SJCRH30 (cell line): Measurements from ENCODE around the gene PDZD7. TPM values are rescaled to one million over a fixed set of nuclear protein-coding genes. Genes with fewer than 3 reads are reported as not detected.

Source experiments
- DNase-seq, 2 experiments: peaks; one replicate each; pipeline ENCODE4 v3.0.0-alpha.2; 2015 to 2020
- H3K27ac ChIP-seq: fragments of 250-450 bp; sonication (Bioruptor Pico); 2 replicates; pipeline ENCODE4 v1.5.1; 2020; ENCODE audit warnings: mild to moderate bottlenecking, moderate library complexity
- H3K27me3 ChIP-seq: fragments of 250-450 bp; sonication (Bioruptor Pico); 2 replicates; pipeline ENCODE4 v1.5.1; 2020; ENCODE audit warnings: mild to moderate bottlenecking, moderate library complexity
- H3K36me3 ChIP-seq: fragments of 250-450 bp; sonication (Bioruptor Pico); 2 replicates; pipeline ENCODE4 v1.5.1; 2020; ENCODE audit warnings: mild to moderate bottlenecking, moderate library complexity
- H3K4me1 ChIP-seq: fragments of 250-450 bp; sonication (Bioruptor Pico); 2 replicates; pipeline ENCODE4 v1.5.1; 2020; ENCODE audit warnings: mild to moderate bottlenecking, moderate library complexity
- H3K4me3 ChIP-seq: fragments of 250-450 bp; sonication (Bioruptor Pico); 2 replicates; pipeline ENCODE4 v1.5.1; 2020; ENCODE audit warnings: mild to moderate bottlenecking, moderate library complexity
- H3K9me3 ChIP-seq: fragments of 250-450 bp; sonication (Bioruptor Pico); replicated peaks from 2 replicates; pipeline ENCODE4 v1.5.1; 2020; ENCODE audit warnings: mild to moderate bottlenecking, moderate library complexity
- total RNA-seq: library from RNA; depleted of rRNA; stranded (reverse); fragments of >200 nt; shearing (Covaris generic); gene quantifications from 2 replicates; pipeline ENCODE4 v1.2.3, GENCODE V29; 2014

PDZD7 gene
- total RNA-seq, 1 experiment from 2014 or later, result 0.89 TPM

DNA sequence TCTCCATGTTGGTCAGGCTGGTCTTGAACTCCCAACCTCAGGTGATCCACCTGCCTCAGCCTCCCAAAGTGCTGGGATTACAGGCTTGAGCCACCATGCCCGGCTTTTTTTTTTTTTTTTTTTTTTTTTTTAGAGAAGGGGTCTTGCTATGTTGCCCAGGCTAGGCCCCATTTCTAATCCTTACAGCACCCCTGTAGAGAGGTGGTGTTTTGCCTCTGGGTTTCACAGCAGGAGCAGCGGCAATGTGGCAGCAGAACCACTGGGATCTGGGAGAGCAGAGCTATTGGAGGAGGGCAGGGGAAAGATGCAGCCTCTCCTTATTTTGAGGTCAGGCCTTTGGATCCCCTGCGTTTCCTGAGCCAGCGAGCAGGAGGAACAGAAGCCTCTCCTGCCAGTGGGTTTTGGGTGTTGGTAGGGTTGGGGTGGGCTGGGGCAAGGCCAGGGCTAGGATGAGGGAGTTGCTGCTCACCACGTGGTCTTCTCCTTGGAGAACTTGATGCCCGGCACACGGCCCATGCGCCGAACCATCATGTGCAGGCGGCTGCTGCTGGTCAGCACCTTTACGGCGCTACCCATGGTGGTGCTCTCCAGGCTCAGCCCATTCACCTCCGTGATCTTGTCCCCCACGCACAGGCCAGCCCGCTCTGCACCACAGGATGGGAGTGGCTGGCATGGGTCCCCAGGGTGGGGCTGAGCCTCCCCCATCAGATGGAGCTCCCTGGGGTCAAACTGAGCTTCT lies 7.8 kb downstream of the PDZD7 start:
- Histone ChIP-seq H3K4me3 (no peak overlapping the region), H3K27me3 (no peaks in the 10 kb centered on the region), H3K9me3 (no peaks in the 10 kb centered on the region), H3K36me3 (no peaks in the 10 kb centered on the region), H3K4me1 (peaks cover 21% of the 10 kb centered on the region), H3K27ac (no peak overlapping the region)
- DNase-seq, result no peak

DNA sequence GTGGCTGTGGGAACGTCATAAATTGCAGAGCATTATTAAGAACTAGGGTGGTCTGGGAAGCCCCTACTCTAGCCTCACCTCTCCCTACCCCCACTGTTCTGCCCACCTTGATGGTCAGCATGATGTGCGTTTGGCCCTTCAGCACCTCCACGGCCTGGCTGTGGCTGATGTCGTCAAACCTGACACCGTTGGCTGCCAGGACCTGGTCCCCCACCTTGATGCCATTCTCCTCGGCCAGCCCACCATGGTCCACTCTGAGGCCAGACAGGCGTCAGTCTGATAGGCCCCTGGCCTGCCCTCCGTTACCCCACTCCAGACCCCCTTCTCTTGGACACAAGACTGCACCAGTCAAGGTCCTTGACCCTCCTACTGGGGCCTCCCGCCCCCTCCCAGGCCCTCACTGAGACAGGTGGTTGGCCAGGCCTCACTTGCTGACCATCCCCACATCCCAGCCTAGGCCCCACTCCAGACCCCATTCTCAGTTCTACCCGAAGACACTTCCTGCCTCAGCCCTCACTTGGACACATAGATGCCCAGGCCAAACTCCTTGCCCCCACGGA lies 9.2 kb downstream of the PDZD7 start:
- H3K27ac ChIP-seq, result no peak overlapping the region
- no peak overlapping the region for H3K4me3 ChIP-seq
- H3K9me3 ChIP-seq, result no peaks in the 10 kb centered on the region
- H3K36me3 ChIP-seq, result no peaks in the 10 kb centered on the region
- no peak for DNase-seq
- H3K27me3 ChIP-seq, result no peaks in the 10 kb centered on the region
- H3K4me1 ChIP-seq, result peaks cover 13% of the 10 kb centered on the region

DNA sequence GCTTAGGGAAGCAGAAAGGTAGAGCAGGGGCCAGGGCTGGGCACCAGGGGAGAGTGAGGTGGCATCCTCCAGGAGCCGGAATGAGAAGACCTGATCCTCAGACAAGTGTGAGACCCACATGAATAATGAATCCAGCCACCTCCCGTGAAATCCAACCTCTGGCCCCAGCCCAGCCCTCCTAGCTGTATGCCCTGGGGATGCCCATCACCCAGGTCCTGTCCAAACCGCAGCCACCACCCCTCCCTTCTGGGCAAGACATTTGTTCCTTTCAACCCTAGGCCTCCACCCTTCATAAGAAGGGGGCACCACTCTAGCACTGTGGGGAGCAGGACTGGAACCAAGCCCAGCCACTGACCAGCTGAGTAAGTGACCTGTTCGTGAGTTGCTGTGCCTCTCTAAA lies 9.7 kb downstream of the PDZD7 start:
- Histone ChIP-seq H3K4me3 (no peak overlapping the region), H3K36me3 (no peaks in the 10 kb centered on the region), H3K27ac (no peak overlapping the region), H3K27me3 (no peaks in the 10 kb centered on the region), H3K4me1 (peaks cover 9% of the 10 kb centered on the region), H3K9me3 (no peaks in the 10 kb centered on the region)
- DNase-seq, result no peak

DNA sequence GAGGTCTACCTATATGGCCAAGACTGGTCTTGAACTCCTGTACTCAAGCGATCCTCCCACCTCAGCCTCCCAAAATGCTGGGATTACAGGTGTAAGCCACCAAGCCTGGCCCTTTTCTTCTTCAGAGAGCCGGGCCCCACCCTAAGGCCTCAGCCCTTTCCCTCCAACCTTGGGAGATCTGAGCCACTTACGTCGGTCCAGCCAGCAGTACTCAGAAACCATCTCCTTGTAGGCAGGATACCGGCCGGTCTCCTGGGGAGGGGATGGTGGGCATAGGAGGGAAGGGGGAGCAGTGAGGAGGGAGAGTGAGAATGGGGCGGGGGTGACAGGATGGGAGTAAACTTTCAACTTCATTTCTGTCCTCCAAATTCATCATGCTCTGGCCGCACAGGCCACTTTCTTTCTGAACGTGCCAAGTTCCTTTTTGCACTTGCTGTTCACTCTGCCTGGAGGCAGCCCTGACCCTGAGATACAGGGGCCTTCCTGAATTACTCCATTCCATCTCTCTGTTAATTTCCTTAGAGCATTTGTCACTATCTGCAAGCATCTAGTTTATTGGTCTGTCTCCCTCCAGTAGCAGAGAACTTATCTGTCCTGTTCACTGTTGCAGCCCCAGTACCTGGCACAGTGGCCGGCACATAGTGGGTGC lies 10.4 kb downstream of the PDZD7 start:
- no peaks in the 10 kb centered on the region for H3K36me3 ChIP-seq
- H3K27me3 ChIP-seq, result no peaks in the 10 kb centered on the region
- no peak for DNase-seq
- no peak overlapping the region for H3K4me3 ChIP-seq
- no peaks in the 10 kb centered on the region for H3K9me3 ChIP-seq
- no peak overlapping the region for H3K27ac ChIP-seq
- H3K4me1 ChIP-seq, result peaks cover 9% of the 10 kb centered on the region

DNA sequence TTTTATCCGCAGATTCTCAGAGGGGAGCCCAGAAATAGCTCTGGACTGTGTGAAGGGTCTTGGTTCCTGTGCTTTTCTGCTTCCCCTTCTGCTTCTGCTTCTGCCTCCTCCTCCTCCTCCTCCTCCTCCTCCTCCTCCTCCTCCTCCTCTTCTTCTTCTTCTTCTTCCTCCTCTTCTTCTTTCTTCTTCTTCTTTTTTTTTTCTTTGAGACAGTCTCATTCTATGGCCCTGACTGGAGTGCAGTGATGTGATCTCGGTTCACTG lies 11.6 kb downstream of the PDZD7 start:
- peaks cover 17% of the 10 kb centered on the region for H3K4me1 ChIP-seq
- H3K9me3 ChIP-seq, result no peaks in the 10 kb centered on the region
- DNase-seq, result no peak
- H3K27ac ChIP-seq, result no peak overlapping the region
- no peaks in the 10 kb centered on the region for H3K27me3 ChIP-seq
- H3K4me3 ChIP-seq, result peak overlapping the region; percentile 54
- H3K36me3 ChIP-seq, result no peaks in the 10 kb centered on the region

DNA sequence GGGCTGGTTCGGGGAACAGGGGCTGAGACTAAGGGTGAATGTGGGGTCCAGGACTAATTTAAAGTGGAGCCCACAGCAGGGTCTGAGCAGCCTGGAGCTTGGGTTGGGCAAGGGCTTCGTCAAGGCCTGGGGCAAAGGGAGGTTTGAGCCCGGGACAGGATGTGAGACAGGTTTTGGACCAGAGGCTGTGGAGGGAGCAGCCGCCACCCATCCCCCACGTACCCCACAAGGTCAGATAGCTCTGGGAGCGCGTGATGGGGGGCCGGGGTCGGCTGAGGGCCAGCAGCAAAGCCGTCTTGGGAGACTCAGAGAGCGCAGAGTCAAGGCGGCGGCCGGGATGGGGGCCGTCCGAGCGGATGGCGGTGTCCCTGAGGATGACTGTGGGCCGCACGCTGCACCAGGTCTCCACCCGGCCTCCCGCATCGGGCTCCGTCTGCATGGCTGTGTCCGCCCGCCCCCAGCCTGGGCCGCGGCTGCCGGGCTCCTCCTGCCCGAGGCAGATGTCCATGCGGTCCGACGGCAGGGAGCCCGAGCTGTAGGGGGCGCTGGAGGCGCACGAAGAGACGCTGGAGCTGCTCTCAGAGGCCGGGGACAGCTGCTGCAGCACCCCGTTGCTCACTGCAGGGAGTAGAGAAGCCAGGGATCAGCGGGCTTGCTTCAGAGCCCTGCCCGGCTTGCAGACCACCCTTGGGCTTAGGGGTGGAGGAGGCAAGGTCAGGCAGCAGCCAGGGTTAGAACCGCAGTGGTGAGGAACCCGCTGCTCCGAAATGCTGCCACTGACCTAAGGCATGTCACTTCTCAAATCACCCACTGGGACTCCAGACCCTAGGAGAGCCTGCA lies 12.1 kb downstream of the PDZD7 start:
- H3K4me1 ChIP-seq, result peaks cover 20% of the 10 kb centered on the region
- no peaks in the 10 kb centered on the region for H3K27me3 ChIP-seq
- H3K36me3 ChIP-seq, result no peaks in the 10 kb centered on the region
- H3K9me3 ChIP-seq, result no peaks in the 10 kb centered on the region
- peak; percentile 98 for DNase-seq
- H3K27ac ChIP-seq, result peak overlapping the region; percentile 14; the same call in 1 of the 2 replicates
- H3K4me3 ChIP-seq, result peak overlapping the region; percentile 54

DNA sequence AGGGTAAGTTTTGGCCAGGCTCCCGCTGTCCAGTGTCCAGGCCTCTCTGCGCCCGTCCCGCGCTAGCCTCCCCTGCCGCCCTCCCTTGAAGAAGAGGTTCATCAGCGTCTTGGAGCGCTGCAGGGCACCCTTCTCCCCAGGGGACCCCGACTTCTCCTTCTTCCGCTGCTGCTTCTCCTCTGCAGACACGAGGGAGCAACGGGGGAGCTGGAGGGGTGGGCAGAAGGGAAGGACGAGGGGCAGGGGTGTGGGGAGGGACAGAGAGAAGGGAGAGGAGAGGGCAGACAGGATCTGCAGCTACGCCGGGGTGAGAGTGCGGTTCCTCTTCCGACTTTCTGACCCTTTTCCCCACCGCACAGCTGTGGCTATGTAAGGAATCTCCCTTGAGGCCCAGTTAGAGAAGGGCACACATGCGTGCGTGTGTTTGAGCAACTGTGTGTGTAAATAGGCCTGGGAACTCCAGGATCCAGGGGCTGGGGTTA lies 12.8 kb downstream of the PDZD7 start:
- Histone ChIP-seq H3K9me3 (no peaks in the 10 kb centered on the region), H3K27me3 (no peaks in the 10 kb centered on the region), H3K27ac (peak overlapping the region; percentile 14; the same call in 1 of the 2 replicates), H3K4me3 (peak overlapping the region; percentile 54), H3K4me1 (peaks cover 23% of the 10 kb centered on the region), H3K36me3 (no peaks in the 10 kb centered on the region)
- DNase-seq, result peak; percentile 52 to 72

DNA sequence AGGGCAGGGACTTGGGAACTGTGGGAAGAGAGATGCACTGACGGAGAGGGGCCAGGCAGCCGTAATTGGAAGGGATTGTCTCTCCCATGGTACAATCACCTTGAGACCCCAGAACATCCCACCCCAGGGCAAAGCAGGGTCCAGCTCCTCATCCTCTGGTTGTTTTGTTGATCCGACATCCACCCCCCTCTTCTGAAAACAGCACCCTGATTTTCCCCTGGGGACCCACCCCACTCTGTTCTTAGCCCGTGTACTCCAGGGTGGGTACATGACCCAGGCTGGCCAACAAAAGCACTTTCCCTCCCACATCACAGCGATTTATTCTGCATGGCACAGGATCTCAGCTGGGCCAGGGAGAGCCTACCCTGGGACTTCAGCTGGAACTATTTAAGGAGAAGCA lies 14.1 kb downstream of the PDZD7 start:
- Histone ChIP-seq H3K4me1 (peaks cover 34% of the 10 kb centered on the region), H3K36me3 (no peaks in the 10 kb centered on the region), H3K27me3 (no peaks in the 10 kb centered on the region), H3K4me3 (no peak overlapping the region), H3K27ac (no peak overlapping the region), H3K9me3 (no peaks in the 10 kb centered on the region)
- DNase-seq, result no peak

DNA sequence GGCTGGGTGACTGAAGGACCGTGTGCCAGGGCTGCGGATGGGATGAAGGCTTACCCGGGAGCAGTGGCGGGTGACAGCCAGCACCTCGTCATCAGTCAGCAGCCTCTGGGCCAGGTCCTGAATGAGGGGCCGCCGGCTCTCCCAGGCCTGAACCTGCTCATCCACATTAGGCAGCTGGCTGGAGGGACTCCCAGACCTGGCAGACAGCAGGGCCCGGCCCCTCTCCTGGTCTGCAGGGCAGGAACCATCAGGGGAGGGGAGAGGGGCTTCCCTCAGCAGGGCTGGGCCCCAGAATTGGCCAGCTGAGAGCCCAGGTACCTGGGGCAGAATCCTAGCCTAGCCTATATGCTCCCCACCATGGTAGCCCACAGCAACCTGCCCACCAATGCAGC lies 15.4 kb downstream of the PDZD7 start:
- H3K27me3 ChIP-seq, result no peaks in the 10 kb centered on the region
- H3K9me3 ChIP-seq, result no peaks in the 10 kb centered on the region
- H3K4me1 ChIP-seq, result peaks cover 34% of the 10 kb centered on the region
- H3K27ac ChIP-seq, result no peak overlapping the region
- H3K36me3 ChIP-seq, result no peaks in the 10 kb centered on the region
- no peak for DNase-seq
- no peak overlapping the region for H3K4me3 ChIP-seq

DNA sequence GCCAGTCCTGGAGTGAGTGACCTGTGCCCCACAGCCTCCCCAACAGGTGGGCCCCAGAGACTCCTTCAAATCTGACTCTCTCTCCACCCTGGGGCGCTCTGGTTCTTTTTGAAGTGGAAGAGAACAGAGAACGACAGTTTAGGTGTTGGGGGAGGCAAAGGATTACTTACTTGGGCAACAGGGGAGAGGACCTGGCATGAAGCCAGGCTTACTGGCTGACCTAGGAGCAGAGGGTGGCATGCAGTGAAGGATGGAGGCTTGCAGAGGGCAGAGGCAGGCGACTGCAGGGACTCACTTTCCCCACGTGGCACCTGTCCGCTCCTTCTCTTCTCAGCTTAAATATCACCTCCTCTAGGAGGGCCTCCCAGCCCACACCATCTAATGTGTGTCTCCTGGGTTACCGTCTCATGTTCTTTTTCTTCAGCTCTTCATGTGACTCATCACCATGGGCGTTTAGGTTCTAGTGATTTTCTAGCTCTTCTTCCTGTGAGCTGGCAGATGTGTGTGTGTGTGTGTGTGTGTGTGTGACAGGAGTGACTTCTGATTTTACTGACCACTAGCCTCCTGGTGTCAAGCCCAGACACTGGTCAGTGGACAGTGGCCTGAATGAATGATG lies 15.9 kb downstream of the PDZD7 start:
- no peak overlapping the region for H3K4me3 ChIP-seq
- peak in 1 of 2 experiments; percentile 42 for DNase-seq
- H3K27ac ChIP-seq, result no peak overlapping the region
- H3K9me3 ChIP-seq, result no peaks in the 10 kb centered on the region
- H3K4me1 ChIP-seq, result peaks cover 34% of the 10 kb centered on the region
- H3K27me3 ChIP-seq, result no peaks in the 10 kb centered on the region
- H3K36me3 ChIP-seq, result no peaks in the 10 kb centered on the region

DNA sequence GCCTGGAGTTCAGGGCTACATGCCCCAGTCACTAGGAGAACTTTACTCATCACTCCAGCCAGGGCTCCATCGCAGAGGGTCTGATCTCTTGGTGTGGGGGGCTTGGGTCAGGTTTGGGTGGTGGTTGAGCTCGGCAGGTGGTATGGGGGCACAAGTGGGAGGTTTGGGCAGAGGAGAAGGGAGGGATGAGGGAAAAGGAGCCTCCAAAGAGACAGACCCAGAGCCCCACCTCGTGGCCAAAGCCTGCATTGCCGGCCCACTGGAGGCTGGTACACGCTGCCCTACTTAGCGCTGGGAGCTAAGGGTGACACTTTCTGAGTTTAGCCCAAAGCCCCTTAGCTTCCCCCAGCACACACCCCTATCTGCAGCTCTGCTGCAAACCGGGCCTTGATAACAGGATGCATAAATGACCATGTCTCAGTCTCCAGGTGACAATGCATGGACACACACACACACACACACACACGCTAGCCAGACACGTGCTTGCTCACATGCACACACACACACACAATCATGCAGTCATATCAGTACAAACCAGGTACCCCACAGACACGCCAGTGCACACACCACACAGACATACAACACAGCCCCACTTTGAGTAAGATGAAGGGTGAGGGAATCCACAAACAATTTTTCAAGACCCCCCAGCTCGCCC lies 16.6 kb downstream of the PDZD7 start:
- Histone ChIP-seq H3K4me3 (no peak overlapping the region), H3K27ac (no peak overlapping the region), H3K4me1 (peaks cover 34% of the 10 kb centered on the region), H3K9me3 (no peaks in the 10 kb centered on the region), H3K36me3 (no peaks in the 10 kb centered on the region), H3K27me3 (no peaks in the 10 kb centered on the region)
- DNase-seq, result peak; percentile 86 to 94

DNA sequence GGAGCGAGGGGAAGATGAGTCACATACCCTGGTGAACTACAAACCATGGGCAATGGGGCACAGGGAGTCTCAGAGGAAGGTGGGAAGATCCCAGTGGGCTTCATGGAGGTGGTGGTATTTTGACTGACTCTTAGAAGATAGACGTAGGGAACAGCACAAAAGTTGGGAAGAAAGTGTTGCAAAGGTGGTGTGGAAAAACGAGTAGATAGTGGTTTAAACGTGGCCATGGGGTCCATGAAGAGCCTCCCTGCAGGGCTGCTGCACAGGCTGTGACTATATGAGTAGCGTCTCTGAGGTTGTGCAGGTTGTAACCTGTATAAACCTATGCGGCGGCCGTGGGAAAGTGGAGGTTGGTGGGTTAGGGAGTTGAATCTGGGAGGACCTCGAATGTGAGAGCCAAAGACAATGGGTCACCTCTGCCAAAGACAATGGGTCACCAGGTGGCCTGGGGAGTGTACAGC lies 17.5 kb downstream of the PDZD7 start:
- H3K4me3 ChIP-seq, result no peak overlapping the region
- no peak for DNase-seq
- no peaks in the 10 kb centered on the region for H3K9me3 ChIP-seq
- H3K27me3 ChIP-seq, result no peaks in the 10 kb centered on the region
- no peaks in the 10 kb centered on the region for H3K36me3 ChIP-seq
- peaks cover 39% of the 10 kb centered on the region for H3K4me1 ChIP-seq
- no peak overlapping the region for H3K27ac ChIP-seq

DNA sequence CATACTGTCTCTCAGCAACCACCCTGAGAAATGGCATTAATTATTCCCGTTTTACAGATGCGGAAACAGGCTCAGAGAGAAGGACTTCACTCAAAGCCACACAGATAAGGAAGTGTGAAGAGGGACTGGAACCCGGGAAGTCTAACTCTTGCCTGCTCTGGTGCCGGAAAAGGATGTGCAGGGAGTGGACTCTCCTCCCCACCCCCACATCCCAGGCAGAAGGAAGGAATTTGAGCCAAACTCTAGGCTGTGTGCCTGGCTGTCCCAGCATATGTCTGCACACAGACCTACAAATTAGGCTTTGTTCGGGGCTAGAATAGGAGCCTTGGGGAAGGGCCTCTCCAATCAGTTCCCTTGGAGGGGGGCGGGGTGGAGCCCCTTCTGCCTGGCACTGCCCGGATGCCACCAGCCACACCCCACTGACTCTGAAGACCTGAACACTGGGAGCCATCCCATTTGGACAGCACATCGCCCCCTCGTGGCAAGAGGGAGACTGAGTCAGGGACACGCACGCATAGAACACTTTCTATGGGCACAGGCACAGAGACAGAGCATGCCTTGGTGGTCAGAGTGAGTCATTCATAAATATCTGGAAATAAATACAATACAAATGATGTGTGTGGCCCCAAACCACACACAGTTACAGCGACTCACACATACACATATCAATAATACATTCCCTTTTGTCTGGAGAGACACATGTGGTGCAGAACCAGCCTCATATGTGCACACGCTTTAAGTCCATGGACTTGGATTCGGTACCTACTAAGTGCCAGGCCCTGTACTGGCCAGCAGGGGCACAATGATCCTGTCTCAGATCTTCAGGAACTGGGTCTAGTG lies 18.2 kb downstream of the PDZD7 start:
- Histone ChIP-seq H3K4me3 (no peak overlapping the region), H3K27ac (no peak overlapping the region), H3K9me3 (no peaks in the 10 kb centered on the region), H3K36me3 (peaks cover 4% of the 10 kb centered on the region), H3K27me3 (no peaks in the 10 kb centered on the region), H3K4me1 (peaks cover 40% of the 10 kb centered on the region)
- peak; percentile 96 to 99 for DNase-seq
